Gastroesophageal sphincter (tissue), 3 donors: Measurements from ENCODE around the gene CLK3.

Source experiments
- CTCF ChIP-seq, 4 experiments: fragments of 200-600 bp in 2 of 4; fragments of 450-650 bp in 2 of 4; sonication (generic) in 1 of 4; IDR thresholded peaks; one replicate each; pipeline ENCODE4 v1.5.1; 2017 to 2019; ENCODE audit warnings: antibody characterized with exemption in 4 of 4, mild to moderate bottlenecking in 2 of 4, moderate library complexity in 2 of 4
- EP300 ChIP-seq: sonication (generic); formaldehyde crosslinking; IDR thresholded peaks from one replicate; pipeline ENCODE4 v1.6.1; 2017; ENCODE audit warnings: antibody characterized with exemption, mild to moderate bottlenecking
- POLR2A ChIP-seq, 2 donors: fragments of 450-650 bp; IDR thresholded peaks; one replicate each; pipeline ENCODE4 v1.6.1; 2017; ENCODE audit warnings: antibody characterized with exemption in 2 of 2, mild to moderate bottlenecking in 2 of 2, moderate library complexity in 1 of 2

DNA sequence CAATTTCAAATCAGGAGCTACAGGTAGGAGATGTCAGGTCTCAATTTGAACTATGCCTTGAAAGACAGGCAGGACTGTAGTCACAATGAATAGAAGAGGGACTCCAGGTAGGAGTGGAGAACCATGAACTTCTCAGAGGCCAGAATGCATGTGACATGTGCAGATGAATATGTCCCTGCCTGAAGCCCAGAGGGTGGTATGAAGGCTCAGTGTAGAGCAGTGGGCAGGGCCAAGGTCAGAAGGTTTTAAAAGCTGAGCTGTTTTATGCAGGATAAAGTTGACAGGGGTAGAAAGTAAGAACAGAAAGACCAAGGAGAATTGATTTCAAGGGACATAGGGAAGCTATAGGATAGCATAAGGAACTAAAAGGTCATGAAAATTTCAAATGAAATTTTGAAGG is 30.8 kb downstream of the CLK3 start:
- TF ChIP-seq POLR2A (IDR thresholded peaks at IDR 0.05) (no peak), CTCF (IDR thresholded peaks at IDR 0.05) (no peak), EP300 (no peak)
